Fibroblast of villous mesenchyme (primary cell): ENCODE data around the gene SGCA. TPM values are rescaled to one million over a fixed set of nuclear protein-coding genes. Genes with fewer than 3 reads are reported as not detected.

Source experiments
- DNase-seq: peaks from one replicate; pipeline ENCODE4 v3.0.0-alpha.2; 2010; ENCODE audit warnings: low read depth
- H3K4me3 ChIP-seq: 2 replicates; pipeline ENCODE4 v1.5.1; 2011; ENCODE audit warnings: low read depth, mild to moderate bottlenecking, low read length
- CTCF ChIP-seq: IDR thresholded peaks from 2 replicates; pipeline ENCODE4 v1.5.1; 2012; ENCODE audit warnings: low read depth, mild to moderate bottlenecking, low read length; ENCODE audit not compliant: insufficient read depth
- total RNA-seq: library from RNA; depleted of rRNA; stranded (reverse); fragments of >200 nt; gene quantifications from 2 replicates; pipeline ENCODE4 v1.2.3, GENCODE V29; 2012

The SGCA gene
- total RNA-seq, 1 donor, result not detected

GRCh38 chr17:50134206-50135110, 31.3 kb upstream of the SGCA start:
- no peak overlapping the region for H3K4me3 ChIP-seq
- no peak for DNase-seq
- TF ChIP-seq CTCF, result no peak

GRCh38 chr17:50135316-50136095, 30.3 kb upstream of the SGCA start:
- no peak for TF ChIP-seq CTCF
- H3K4me3 ChIP-seq, result no peak overlapping the region
- DNase-seq, result no peak

GRCh38 chr17:50136096-50136687, 29.6 kb upstream of the SGCA start:
- TF ChIP-seq CTCF, result no peak
- H3K4me3 ChIP-seq, result no peak overlapping the region
- DNase-seq, result no peak

GRCh38 chr17:50137042-50137441, 28.8 kb upstream of the SGCA start:
- no peak overlapping the region for H3K4me3 ChIP-seq
- DNase-seq, result no peak
- no peak for TF ChIP-seq CTCF

- DNase-seq, result no peak
- H3K4me3 ChIP-seq, result no peak overlapping the region
- no peak for TF ChIP-seq CTCF
Observed at GRCh38 chr17:50139185-50139783, 26.5 kb upstream of the SGCA start.
